GM06990 (cell line): ENCODE measurements around the gene MITF.

Experiments
- DNase-seq: peaks from one replicate; pipeline ENCODE4 v3.0.0-alpha.2; 2011; ENCODE audit not compliant: insufficient read length; ENCODE audit errors: extremely low read depth
- H3K27me3 ChIP-seq: replicated peaks from 2 replicates; pipeline ENCODE4 v1.6.0; 2011; ENCODE audit warnings: low read length; ENCODE audit not compliant: control insufficient read depth, insufficient read depth
- H3K36me3 ChIP-seq: 2 replicates; pipeline ENCODE4 v1.5.1; 2011; ENCODE audit warnings: low read length; ENCODE audit not compliant: control insufficient read depth, insufficient read depth
- H3K4me3 ChIP-seq: replicated peaks from 2 replicates; pipeline ENCODE4 v1.5.1; 2011; ENCODE audit warnings: low read depth, mild to moderate bottlenecking, control low read depth, low read length
- TF ChIP-seq, protein P1 (sequence below): IDR thresholded peaks from 2 replicates; pipeline ENCODE4 v1.5.1; 2011; ENCODE audit warnings: low read length, control low read depth, mild to moderate bottlenecking, inconsistent platforms; ENCODE audit not compliant: insufficient read depth, poor library complexity, severe bottlenecking

The MITF gene

DNA sequence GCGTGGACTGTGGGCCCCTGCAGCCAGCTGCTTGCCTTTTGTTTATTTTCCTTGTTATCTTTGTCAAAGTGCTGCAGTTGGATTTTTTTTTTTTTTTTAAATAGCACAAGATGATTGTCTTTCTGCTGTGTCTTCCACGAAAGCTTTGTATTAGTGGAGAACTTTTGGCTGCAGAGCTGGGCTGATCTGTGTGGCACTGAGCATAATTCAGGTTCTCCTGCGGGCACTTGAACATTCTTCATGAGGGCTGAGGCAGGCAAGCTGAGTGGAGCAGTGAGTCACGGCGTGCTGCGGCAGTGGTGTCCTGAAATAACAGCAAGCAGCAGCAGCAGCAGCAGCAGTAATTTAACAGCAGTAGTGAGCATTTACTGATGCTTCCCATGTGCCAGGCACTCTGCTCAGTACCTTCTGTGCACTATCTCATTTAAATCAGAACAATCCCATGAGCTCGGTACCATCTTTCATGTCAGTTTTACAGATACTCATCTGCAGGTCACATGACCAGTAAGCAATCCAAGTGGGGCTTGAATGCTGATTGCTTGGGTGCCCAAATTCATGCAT is 45.8 kb downstream of the MITF start:
- DNase-seq: no peak
- Histone ChIP-seq H3K4me3 (no peak overlapping the region), H3K27me3 (no peaks in the 10 kb centered on the region), H3K36me3 (no peaks in the 10 kb centered on the region)
- TF ChIP-seq, protein P1, sequence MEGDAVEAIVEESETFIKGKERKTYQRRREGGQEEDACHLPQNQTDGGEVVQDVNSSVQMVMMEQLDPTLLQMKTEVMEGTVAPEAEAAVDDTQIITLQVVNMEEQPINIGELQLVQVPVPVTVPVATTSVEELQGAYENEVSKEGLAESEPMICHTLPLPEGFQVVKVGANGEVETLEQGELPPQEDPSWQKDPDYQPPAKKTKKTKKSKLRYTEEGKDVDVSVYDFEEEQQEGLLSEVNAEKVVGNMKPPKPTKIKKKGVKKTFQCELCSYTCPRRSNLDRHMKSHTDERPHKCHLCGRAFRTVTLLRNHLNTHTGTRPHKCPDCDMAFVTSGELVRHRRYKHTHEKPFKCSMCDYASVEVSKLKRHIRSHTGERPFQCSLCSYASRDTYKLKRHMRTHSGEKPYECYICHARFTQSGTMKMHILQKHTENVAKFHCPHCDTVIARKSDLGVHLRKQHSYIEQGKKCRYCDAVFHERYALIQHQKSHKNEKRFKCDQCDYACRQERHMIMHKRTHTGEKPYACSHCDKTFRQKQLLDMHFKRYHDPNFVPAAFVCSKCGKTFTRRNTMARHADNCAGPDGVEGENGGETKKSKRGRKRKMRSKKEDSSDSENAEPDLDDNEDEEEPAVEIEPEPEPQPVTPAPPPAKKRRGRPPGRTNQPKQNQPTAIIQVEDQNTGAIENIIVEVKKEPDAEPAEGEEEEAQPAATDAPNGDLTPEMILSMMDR: no peak

DNA sequence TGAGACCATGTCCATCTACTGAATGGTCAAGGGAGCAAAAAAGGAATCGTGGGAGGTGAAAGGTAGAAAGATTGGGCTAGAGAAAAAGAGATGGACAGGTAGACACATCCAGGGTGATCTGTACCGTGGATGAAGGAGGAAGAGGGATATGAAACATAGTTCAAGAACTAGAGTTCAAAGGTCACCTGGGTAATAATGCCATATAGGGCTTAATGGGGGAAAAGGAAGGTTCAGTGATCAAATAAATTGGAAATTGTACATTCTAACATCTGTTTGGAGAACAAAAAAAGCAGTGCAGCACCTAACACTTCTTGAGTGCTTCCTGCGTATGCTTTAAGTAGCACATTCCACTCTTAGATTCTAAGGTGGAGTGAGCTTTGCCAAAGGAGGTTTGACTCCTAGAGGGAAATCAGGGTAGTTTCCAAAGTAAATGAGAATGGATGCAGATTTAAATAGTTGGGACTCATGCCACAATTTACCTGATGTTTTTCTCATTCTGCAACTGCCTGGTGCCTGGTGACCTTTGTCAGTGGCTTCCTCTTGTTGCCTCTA is 46.6 kb downstream of the MITF start:
- no peaks in the 10 kb centered on the region for H3K36me3 ChIP-seq
- no peak for DNase-seq
- no peak overlapping the region for H3K4me3 ChIP-seq
- TF ChIP-seq, protein P1: no peak
- H3K27me3 ChIP-seq: no peaks in the 10 kb centered on the region

DNA sequence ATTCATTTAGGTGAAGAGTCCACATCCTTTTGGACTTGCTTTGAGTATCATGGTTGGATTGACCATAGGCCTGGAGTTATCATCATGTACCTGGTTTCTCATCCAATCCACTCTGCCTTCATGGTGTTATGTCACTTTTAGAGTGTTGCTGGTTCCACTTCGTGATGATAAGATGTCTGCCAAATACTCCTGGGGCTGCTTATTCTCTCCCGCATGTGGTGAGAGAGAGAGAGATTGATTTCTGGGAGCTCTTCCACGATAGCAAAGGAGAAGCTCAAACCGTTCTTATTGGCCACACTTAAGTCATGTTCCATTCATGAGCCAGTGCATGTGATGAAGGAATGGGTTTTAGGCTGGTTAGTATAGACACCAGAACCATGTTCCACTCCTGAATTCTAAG is 47.6 kb downstream of the MITF start:
- Histone ChIP-seq H3K27me3 (no peaks in the 10 kb centered on the region), H3K4me3 (no peak overlapping the region), H3K36me3 (no peaks in the 10 kb centered on the region)
- TF ChIP-seq, protein P1: no peak
- no peak for DNase-seq

DNA sequence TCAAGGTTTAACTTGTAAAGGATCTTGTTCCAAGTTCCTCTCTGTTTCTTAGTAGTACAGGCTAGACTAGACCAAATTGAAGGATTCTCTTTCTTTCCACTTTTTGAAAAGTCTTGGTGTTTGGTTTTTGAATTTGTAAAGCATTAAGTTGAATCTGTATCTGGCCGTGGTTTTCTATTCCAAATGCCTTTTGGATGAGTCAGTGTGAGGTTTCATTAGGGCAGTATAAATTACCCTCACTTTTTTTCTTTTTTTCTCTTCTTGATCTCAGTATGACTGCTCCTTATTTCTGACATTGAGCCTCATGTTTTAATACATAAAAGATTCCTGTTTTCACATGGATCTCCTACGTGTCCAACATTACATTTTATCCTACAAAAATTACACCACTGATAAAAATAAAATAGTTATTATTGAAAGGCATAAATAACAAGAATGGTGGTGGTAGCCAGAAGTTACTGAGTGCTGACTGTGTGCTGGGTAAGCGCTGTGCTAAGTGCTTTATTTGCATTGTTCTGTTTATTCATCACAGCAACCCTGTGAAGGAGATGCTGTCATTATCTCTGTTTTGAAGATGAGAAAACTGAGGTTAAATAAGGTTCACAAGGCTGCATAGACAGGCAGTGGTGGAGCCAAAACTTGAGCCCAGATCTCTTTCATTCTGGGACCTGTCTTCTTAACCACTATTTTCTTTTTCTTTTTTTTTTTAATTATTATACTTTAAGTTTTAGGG is 48.3 kb downstream of the MITF start:
- Histone ChIP-seq H3K4me3 (no peak overlapping the region), H3K27me3 (no peaks in the 10 kb centered on the region), H3K36me3 (no peaks in the 10 kb centered on the region)
- TF ChIP-seq, protein P1: no peak
- no peak for DNase-seq

DNA sequence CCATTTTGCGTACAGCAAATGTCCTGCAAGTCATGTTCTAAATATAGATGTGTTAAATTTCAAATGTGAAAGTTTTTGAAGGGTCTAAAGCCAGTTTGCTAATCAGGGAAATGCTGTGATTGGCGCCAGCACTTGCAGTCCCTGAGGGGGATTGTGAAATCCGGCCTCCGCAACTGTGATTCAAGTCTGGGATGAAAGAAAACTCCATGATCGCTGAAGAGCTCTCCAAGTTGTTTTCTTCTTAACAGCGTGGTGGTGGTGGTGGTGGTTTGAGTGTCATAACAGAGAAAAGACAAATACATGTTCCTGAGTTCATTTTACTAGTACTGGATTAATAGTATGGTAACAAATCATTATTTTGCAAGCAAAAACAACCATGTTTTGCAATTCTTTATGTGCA is 51.8 kb downstream of the MITF start:
- TF ChIP-seq, protein P1: no peak
- H3K36me3 ChIP-seq: no peaks in the 10 kb centered on the region
- H3K4me3 ChIP-seq: no peak overlapping the region
- DNase-seq: no peak
- no peaks in the 10 kb centered on the region for H3K27me3 ChIP-seq
